ENCODE data around the gene SHISA8.

The SHISA8 gene

DNA sequence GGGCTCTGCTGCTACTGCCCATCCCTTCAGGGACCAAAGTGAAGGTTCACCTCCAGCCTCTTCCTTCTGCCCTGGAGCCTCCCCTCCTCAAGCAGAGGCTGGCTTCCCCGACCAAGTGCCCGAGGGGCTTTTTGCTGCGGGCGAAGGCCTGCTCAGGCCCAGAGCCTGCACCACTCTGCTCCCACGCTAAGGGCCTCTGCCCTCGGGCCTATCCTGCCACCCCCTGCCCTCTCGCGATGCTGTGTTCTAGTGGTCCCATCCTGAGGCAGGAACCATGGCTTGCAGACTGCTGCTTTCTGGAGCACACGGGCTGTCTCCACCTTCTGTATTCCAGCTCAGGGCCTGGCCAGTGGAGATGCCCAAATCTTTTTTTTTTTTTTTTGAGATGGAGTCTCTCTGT is 20.6 kb upstream of the SHISA8 start:
- Histone ChIP-seq H3K36me3 (ENCODE audit: insufficient read depth, low read length) (peaks cover 21% of the 10 kb centered on the region; the same call in 1 of the 2 replicates), H3K4me2 (ENCODE audit: low read depth, low read length, poor library complexity, severe bottlenecking) (no peak overlapping the region)

DNA sequence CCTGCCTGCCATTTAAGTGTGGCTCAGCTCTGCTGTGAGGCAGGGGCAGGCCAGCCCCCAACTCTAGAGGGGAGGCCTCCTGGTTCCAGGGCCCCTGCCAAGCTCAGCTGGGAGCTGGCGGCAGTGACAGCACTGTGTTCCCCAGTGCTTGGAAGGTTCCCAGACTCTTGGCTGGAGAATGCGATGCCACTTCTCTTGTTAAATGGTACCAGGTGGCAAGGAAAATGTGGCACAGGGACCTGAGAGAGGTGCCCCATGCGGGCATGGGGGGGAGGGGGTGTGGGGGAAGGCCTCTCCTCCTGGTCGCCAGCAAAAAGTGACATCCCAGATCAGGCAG is 20.1 kb upstream of the SHISA8 start:
- Histone ChIP-seq H3K9me2 (replicated peaks; ENCODE audit: low read depth, low read length) (no peaks in the 10 kb centered on the region), H3K9ac (ENCODE audit: low read depth, low read length, poor library complexity, severe bottlenecking) (no peak overlapping the region), H3K27me3 (ENCODE audit: insufficient read depth, low read length, poor library complexity, severe bottlenecking) (no peaks in the 10 kb centered on the region), H3F3A (ENCODE audit: low read depth) (no peaks in the 10 kb centered on the region), H3K79me2 (ENCODE audit: insufficient read depth, low read length) (peaks cover 11% of the 10 kb centered on the region; the same call in 1 of the 2 replicates), H3K9me3 (ENCODE audit: insufficient read depth, low read depth, low read length) (no peaks in the 10 kb centered on the region), H3K4me1 (ENCODE audit: insufficient read depth, low read length, poor library complexity, severe bottlenecking) (peaks cover 6% of the 10 kb centered on the region), H3K4me3 (ENCODE audit: low read length, poor library complexity, severe bottlenecking) (no peak overlapping the region), H4K20me1 (ENCODE audit: insufficient read depth, low read length, poor library complexity, severe bottlenecking) (peaks cover 9% of the 10 kb centered on the region), H2AFZ (ENCODE audit: low read length) (no peak overlapping the region), H3K4me2 (ENCODE audit: low read depth, low read length, poor library complexity, severe bottlenecking) (no peak overlapping the region), H3K36me3 (ENCODE audit: insufficient read depth, low read length) (peaks cover 21% of the 10 kb centered on the region; the same call in 1 of the 2 replicates)
- TF ChIP-seq, protein P1, sequence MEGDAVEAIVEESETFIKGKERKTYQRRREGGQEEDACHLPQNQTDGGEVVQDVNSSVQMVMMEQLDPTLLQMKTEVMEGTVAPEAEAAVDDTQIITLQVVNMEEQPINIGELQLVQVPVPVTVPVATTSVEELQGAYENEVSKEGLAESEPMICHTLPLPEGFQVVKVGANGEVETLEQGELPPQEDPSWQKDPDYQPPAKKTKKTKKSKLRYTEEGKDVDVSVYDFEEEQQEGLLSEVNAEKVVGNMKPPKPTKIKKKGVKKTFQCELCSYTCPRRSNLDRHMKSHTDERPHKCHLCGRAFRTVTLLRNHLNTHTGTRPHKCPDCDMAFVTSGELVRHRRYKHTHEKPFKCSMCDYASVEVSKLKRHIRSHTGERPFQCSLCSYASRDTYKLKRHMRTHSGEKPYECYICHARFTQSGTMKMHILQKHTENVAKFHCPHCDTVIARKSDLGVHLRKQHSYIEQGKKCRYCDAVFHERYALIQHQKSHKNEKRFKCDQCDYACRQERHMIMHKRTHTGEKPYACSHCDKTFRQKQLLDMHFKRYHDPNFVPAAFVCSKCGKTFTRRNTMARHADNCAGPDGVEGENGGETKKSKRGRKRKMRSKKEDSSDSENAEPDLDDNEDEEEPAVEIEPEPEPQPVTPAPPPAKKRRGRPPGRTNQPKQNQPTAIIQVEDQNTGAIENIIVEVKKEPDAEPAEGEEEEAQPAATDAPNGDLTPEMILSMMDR (conservative IDR thresholded peaks at IDR 0.05; ENCODE audit: low read length), result no peak
- TF ChIP-seq EZH2phosphoT487 (IDR thresholded peaks at IDR 0.05; ENCODE audit: borderline replicate concordance), result no peak

More for the DNA sequence above, 20.6 kb upstream of the SHISA8 start:
- Histone ChIP-seq H4K20me1 (ENCODE audit: insufficient read depth, low read length, poor library complexity, severe bottlenecking) (peaks cover 9% of the 10 kb centered on the region), H3K9ac (ENCODE audit: low read depth, low read length, poor library complexity, severe bottlenecking) (no peak overlapping the region), H2AFZ (ENCODE audit: low read length) (no peak overlapping the region), H3F3A (ENCODE audit: low read depth) (no peaks in the 10 kb centered on the region), H3K79me2 (ENCODE audit: insufficient read depth, low read length) (peaks cover 14% of the 10 kb centered on the region; the same call in 1 of the 2 replicates), H3K4me1 (ENCODE audit: insufficient read depth, low read length, poor library complexity, severe bottlenecking) (peaks cover 6% of the 10 kb centered on the region), H3K4me3 (ENCODE audit: low read length, poor library complexity, severe bottlenecking) (no peak overlapping the region), H3K9me2 (replicated peaks; ENCODE audit: low read depth, low read length) (no peaks in the 10 kb centered on the region), H3K27me3 (ENCODE audit: insufficient read depth, low read length, poor library complexity, severe bottlenecking) (no peaks in the 10 kb centered on the region), H3K9me3 (ENCODE audit: insufficient read depth, low read depth, low read length) (no peaks in the 10 kb centered on the region)
- TF ChIP-seq, protein P1 (conservative IDR thresholded peaks at IDR 0.05; ENCODE audit: low read length), result no peak
- no peak for TF ChIP-seq EZH2phosphoT487 (IDR thresholded peaks at IDR 0.05; ENCODE audit: borderline replicate concordance)

DNA sequence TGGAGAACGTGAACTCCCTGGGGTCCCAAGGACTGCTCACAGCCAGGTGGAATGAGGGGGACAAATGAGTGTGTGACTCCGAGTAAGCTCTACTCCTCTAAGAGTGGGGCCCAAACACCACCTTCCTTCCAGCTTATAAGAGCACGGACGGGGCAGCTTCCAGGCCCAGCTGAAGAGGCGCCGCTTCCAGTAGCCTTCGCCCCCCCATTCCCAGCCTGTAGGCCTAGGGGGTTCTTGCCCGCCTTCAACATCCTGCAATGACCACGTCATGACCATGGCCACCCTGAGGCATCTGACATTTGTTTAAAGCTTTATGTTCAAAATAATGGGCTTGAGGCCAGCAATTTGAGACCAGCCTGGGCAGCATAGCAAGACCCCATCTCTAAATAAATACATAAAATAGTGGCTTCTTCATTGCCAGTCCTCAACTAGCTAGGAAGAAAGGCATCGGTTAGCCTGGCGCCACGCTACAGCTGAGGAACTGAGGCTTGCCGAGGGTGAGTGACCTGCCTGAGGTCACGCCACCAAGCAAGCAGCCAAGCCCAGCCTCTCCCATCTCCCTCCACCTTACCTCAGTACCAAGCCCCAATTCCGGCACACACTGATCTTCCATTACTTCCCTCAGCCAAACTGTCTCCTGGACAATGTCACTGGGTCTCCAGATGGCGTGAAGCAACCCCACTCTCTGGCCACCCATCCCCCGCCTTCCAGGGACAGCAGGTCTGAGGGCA is 19.6 kb upstream of the SHISA8 start:
- Histone ChIP-seq H3K79me2 (ENCODE audit: insufficient read depth, low read length) (peaks cover 10% of the 10 kb centered on the region; the same call in 1 of the 2 replicates), H3K9me3 (ENCODE audit: insufficient read depth, low read depth, low read length) (no peaks in the 10 kb centered on the region), H3K27me3 (ENCODE audit: insufficient read depth, low read length, poor library complexity, severe bottlenecking) (no peaks in the 10 kb centered on the region), H3K4me2 (ENCODE audit: low read depth, low read length, poor library complexity, severe bottlenecking) (no peak overlapping the region), H3F3A (ENCODE audit: low read depth) (no peaks in the 10 kb centered on the region), H4K20me1 (ENCODE audit: insufficient read depth, low read length, poor library complexity, severe bottlenecking) (peaks cover 5% of the 10 kb centered on the region), H3K36me3 (ENCODE audit: insufficient read depth, low read length) (peaks cover 20% of the 10 kb centered on the region; the same call in 1 of the 2 replicates), H3K9me2 (replicated peaks; ENCODE audit: low read depth, low read length) (no peaks in the 10 kb centered on the region), H2AFZ (ENCODE audit: low read length) (no peak overlapping the region), H3K4me1 (ENCODE audit: insufficient read depth, low read length, poor library complexity, severe bottlenecking) (peaks cover 6% of the 10 kb centered on the region), H3K4me3 (ENCODE audit: low read length, poor library complexity, severe bottlenecking) (no peak overlapping the region), H3K9ac (ENCODE audit: low read depth, low read length, poor library complexity, severe bottlenecking) (no peak overlapping the region)
- TF ChIP-seq, protein P1 (conservative IDR thresholded peaks at IDR 0.05; ENCODE audit: low read length), result no peak
- no peak for TF ChIP-seq EZH2phosphoT487 (IDR thresholded peaks at IDR 0.05; ENCODE audit: borderline replicate concordance)
